OCI-LY1 (cell line): ENCODE results near the gene NAV2.
"Not testable (repeated sequence)": the region's sequence is repeated elsewhere in the genome, so short reads cannot be mapped to it uniquely, and the experiment has no call there.

Experiments used
- H2AFZ ChIP-seq: fragments of 200-600 bp; sonication (generic), shearing (Covaris generic); 2 replicates; pipeline ENCODE4 v1.6.0; 2014; ENCODE audit warnings: antibody characterized with exemption, mild to moderate bottlenecking, low read length
- H3F3A ChIP-seq: fragments of 200-600 bp; sonication (generic), shearing (Covaris generic); 2 replicates; pipeline ENCODE4 v1.6.0; 2014; ENCODE audit warnings: mild to moderate bottlenecking, antibody characterized with exemption, low read length, moderate library complexity; ENCODE audit not compliant: insufficient read depth
- H3K27ac ChIP-seq: fragments of 200-600 bp; sonication (generic); 2 replicates; pipeline ENCODE4 v1.5.1; 2014; ENCODE audit warnings: low read length, mixed run types, mild to moderate bottlenecking, low read depth; ENCODE audit not compliant: poor library complexity, severe bottlenecking
- H3K27me3 ChIP-seq: fragments of 200-600 bp; sonication (generic); 2 replicates; pipeline ENCODE4 v1.6.0; 2014; ENCODE audit warnings: antibody characterized with exemption, mild to moderate bottlenecking, low read length, moderate library complexity; ENCODE audit not compliant: insufficient read depth
- H3K36me3 ChIP-seq: fragments of 200-600 bp; sonication (generic); 2 replicates; pipeline ENCODE4 v1.6.1; 2014; ENCODE audit warnings: mild to moderate bottlenecking, antibody characterized with exemption, low read length, moderate library complexity, mixed read lengths; ENCODE audit not compliant: insufficient read depth
- H3K4me1 ChIP-seq: fragments of 200-600 bp; sonication (generic); 2 replicates; pipeline ENCODE4 v1.5.1; 2014; ENCODE audit warnings: mild to moderate bottlenecking, low read length, moderate library complexity; ENCODE audit not compliant: insufficient read depth, severe bottlenecking
- H3K4me2 ChIP-seq: fragments of 200-600 bp; sonication (generic), shearing (Covaris generic); 2 replicates; pipeline ENCODE4 v1.6.1; 2014; ENCODE audit warnings: low read length
- H3K4me3 ChIP-seq: fragments of 200-600 bp; sonication (generic); 2 replicates; pipeline ENCODE4 v1.5.1; 2014; ENCODE audit warnings: low read length, low read depth, mild to moderate bottlenecking, mixed read lengths; ENCODE audit not compliant: poor library complexity, severe bottlenecking
- H3K79me2 ChIP-seq: fragments of 200-600 bp; shearing (Covaris generic); 2 replicates; pipeline ENCODE4 v1.6.1; 2016; ENCODE audit warnings: mixed run types, low read length, mixed read lengths; ENCODE audit not compliant: insufficient read depth
- H3K9ac ChIP-seq: fragments of 200-600 bp; sonication (generic), shearing (Covaris generic); 2 replicates; pipeline ENCODE4 v1.6.1; 2014; ENCODE audit warnings: mild to moderate bottlenecking, low read length, mixed read lengths
- H3K9me2 ChIP-seq: fragments of 200-600 bp; sonication (generic), shearing (Covaris generic); 2 replicates; pipeline ENCODE4 v1.6.1; 2014; ENCODE audit warnings: low read depth, mild to moderate bottlenecking, low read length, mixed read lengths
- H3K9me3 ChIP-seq: fragments of 200-600 bp; shearing (Covaris generic); 2 replicates; pipeline ENCODE4 v1.6.1; 2014; ENCODE audit warnings: low read length, mixed read lengths
- H4K20me1 ChIP-seq: fragments of 200-600 bp; sonication (generic), shearing (Covaris generic); 2 replicates; pipeline ENCODE4 v1.6.0; 2016; ENCODE audit warnings: mild to moderate bottlenecking, low read length; ENCODE audit not compliant: insufficient read depth
- CTCF ChIP-seq: fragments of 200-600 bp; sonication (generic), shearing (Covaris generic); IDR thresholded peaks from 2 replicates; pipeline ENCODE4 v1.5.1; 2017; ENCODE audit warnings: mild to moderate bottlenecking, antibody characterized with exemption, low read length, moderate library complexity, mixed read lengths
- EZH2 ChIP-seq: fragments of 200-600 bp; sonication (generic), shearing (Covaris generic); IDR thresholded peaks from 2 replicates; pipeline ENCODE4 v1.8.0; 2017; ENCODE audit warnings: borderline replicate concordance, mixed run types, mild to moderate bottlenecking, antibody characterized with exemption, low read length, moderate library complexity, mixed read lengths

Gene NAV2

GRCh38 chr11:19892876-19893275 lies 180.2 kb downstream of the NAV2 start:
- Histone ChIP-seq H2AFZ (no peak overlapping the region), H3K27me3 (no peaks in the 10 kb centered on the region), H3F3A (no peaks in the 10 kb centered on the region), H3K4me1 (no peaks in the 10 kb centered on the region), H3K9ac (no peak overlapping the region), H3K4me3 (no peak overlapping the region), H3K9me3 (no peaks in the 10 kb centered on the region), H3K9me2 (no peaks in the 10 kb centered on the region), H3K79me2 (no peaks in the 10 kb centered on the region), H4K20me1 (no peaks in the 10 kb centered on the region), H3K27ac (no peak overlapping the region), H3K4me2 (no peak overlapping the region), H3K36me3 (no peaks in the 10 kb centered on the region)
- TF ChIP-seq CTCF (no peak), EZH2 (no peak)

- Histone ChIP-seq H3K36me3 (no peaks in the 10 kb centered on the region), H3F3A (no peaks in the 10 kb centered on the region)
These were observed 181.8 kb downstream of the NAV2 start for GRCh38 chr11:19894404-19894803.

GRCh38 chr11:19895037-19895436 lies 182.4 kb downstream of the NAV2 start:
- H3K4me2 ChIP-seq, H3K9me3 ChIP-seq, H4K20me1 ChIP-seq, H3K4me1 ChIP-seq, H3K9ac ChIP-seq, H3F3A ChIP-seq, H3K79me2 ChIP-seq, H3K27me3 ChIP-seq, H3K9me2 ChIP-seq, H2AFZ ChIP-seq, H3K4me3 ChIP-seq, H3K27ac ChIP-seq, H3K36me3 ChIP-seq: not testable (repeated sequence)

More at GRCh38 chr11:19894404-19894803, 181.8 kb downstream of the NAV2 start:
- Histone ChIP-seq H3K9me3 (no peaks in the 10 kb centered on the region), H3K4me3 (no peak overlapping the region), H2AFZ (no peak overlapping the region), H3K9ac (no peak overlapping the region), H3K4me1 (no peaks in the 10 kb centered on the region), H3K27ac (no peak overlapping the region), H3K27me3 (no peaks in the 10 kb centered on the region), H3K79me2 (no peaks in the 10 kb centered on the region), H3K4me2 (no peak overlapping the region), H3K9me2 (no peaks in the 10 kb centered on the region), H4K20me1 (no peaks in the 10 kb centered on the region)
- TF ChIP-seq EZH2, result no peak
- TF ChIP-seq CTCF, result no peak

GRCh38 chr11:19895776-19896175 lies 183.1 kb downstream of the NAV2 start:
- H3K9ac ChIP-seq, result no peak overlapping the region
- H2AFZ ChIP-seq, result no peak overlapping the region
- H4K20me1 ChIP-seq, result no peaks in the 10 kb centered on the region
- no peaks in the 10 kb centered on the region for H3K36me3 ChIP-seq
- H3K4me1 ChIP-seq, result no peaks in the 10 kb centered on the region
- H3K4me2 ChIP-seq, result no peak overlapping the region
- H3K4me3 ChIP-seq, result no peak overlapping the region
- H3K27ac ChIP-seq, result no peak overlapping the region
- H3K9me3 ChIP-seq, result no peaks in the 10 kb centered on the region
- H3K79me2 ChIP-seq, result no peaks in the 10 kb centered on the region
- H3K27me3 ChIP-seq, result no peaks in the 10 kb centered on the region
- no peaks in the 10 kb centered on the region for H3K9me2 ChIP-seq
- H3F3A ChIP-seq, result no peaks in the 10 kb centered on the region
- no peak for TF ChIP-seq CTCF
- no peak for TF ChIP-seq EZH2
